H9 (cell line): ENCODE measurements around the gene JAKMIP1. TPM values are rescaled to one million over a fixed set of nuclear protein-coding genes. Genes with fewer than 3 reads are reported as not detected.

Experiments
- DNase-seq: peaks from one replicate; pipeline ENCODE4 v3.0.0-alpha.2; 2017
- H2AFZ ChIP-seq: one replicate; pipeline ENCODE4 v1.6.1; 2013; ENCODE audit warnings: mild to moderate bottlenecking, low read length, control low read depth, moderate library complexity
- H2AK5ac ChIP-seq: 2 replicates; pipeline ENCODE4 v1.6.1; 2013; ENCODE audit warnings: low read length, control low read depth, mixed read lengths; ENCODE audit not compliant: insufficient read length
- H2BK120ac ChIP-seq: one replicate; pipeline ENCODE4 v1.6.1; 2013; ENCODE audit warnings: low read depth, mild to moderate bottlenecking, low read length, control low read depth, inconsistent platforms; ENCODE audit not compliant: poor library complexity, severe bottlenecking
- H2BK12ac ChIP-seq: 2 replicates; pipeline ENCODE4 v1.6.1; 2013; ENCODE audit warnings: low read length, control low read depth, mixed read lengths, low read depth; ENCODE audit not compliant: insufficient read length
- H2BK15ac ChIP-seq: 2 replicates; pipeline ENCODE4 v1.6.1; 2013; ENCODE audit warnings: low read depth, low read length, control low read depth
- H2BK20ac ChIP-seq: one replicate; pipeline ENCODE4 v1.6.1; 2013; ENCODE audit warnings: low read depth, mild to moderate bottlenecking, low read length, control low read depth, inconsistent platforms; ENCODE audit not compliant: poor library complexity, severe bottlenecking
- H2BK5ac ChIP-seq: 2 replicates; pipeline ENCODE4 v1.6.1; 2013; ENCODE audit warnings: low read length, control low read depth, mixed read lengths; ENCODE audit not compliant: insufficient read length
- H3K14ac ChIP-seq: 2 replicates; pipeline ENCODE4 v1.6.1; 2013; ENCODE audit warnings: low read length, control low read depth; ENCODE audit not compliant: insufficient read depth
- H3K18ac ChIP-seq: 2 replicates; pipeline ENCODE4 v1.6.1; 2013; ENCODE audit warnings: low read depth, mild to moderate bottlenecking, mixed read lengths, low read length, control low read depth; ENCODE audit not compliant: insufficient read length
- H3K23ac ChIP-seq: 2 replicates; pipeline ENCODE4 v1.6.1; 2013; ENCODE audit warnings: low read length, control low read depth, mixed read lengths, low read depth; ENCODE audit not compliant: insufficient read length
- H3K23me2 ChIP-seq: 2 replicates; pipeline ENCODE4 v1.6.1; 2013; ENCODE audit warnings: low read depth, mild to moderate bottlenecking, mixed read lengths, low read length, control low read depth; ENCODE audit not compliant: insufficient read length, poor library complexity, severe bottlenecking
- H3K27ac ChIP-seq: 2 replicates; pipeline ENCODE4 v1.5.1; 2013; ENCODE audit warnings: low read length, control low read depth, mixed read lengths, low read depth; ENCODE audit not compliant: insufficient read length
- H3K27me3 ChIP-seq: 2 replicates; pipeline ENCODE4 v1.6.1; 2013; ENCODE audit warnings: low read length, control low read depth, inconsistent platforms; ENCODE audit not compliant: insufficient read depth
- H3K4ac ChIP-seq: 2 replicates; pipeline ENCODE4 v1.6.1; 2013; ENCODE audit warnings: low read depth, mild to moderate bottlenecking, control low read depth, inconsistent platforms, low read length, moderate library complexity
- H3K4me1 ChIP-seq: 2 replicates; pipeline ENCODE4 v1.6.1; 2013; ENCODE audit warnings: low read length, control low read depth, inconsistent platforms; ENCODE audit not compliant: insufficient read depth
- H3K4me2 ChIP-seq: 2 replicates; pipeline ENCODE4 v1.6.1; 2013; ENCODE audit warnings: low read length, control low read depth, mixed read lengths; ENCODE audit not compliant: insufficient read length, insufficient read depth
- H3K56ac ChIP-seq: 2 replicates; pipeline ENCODE4 v1.6.1; 2013; ENCODE audit warnings: low read depth, mild to moderate bottlenecking, mixed read lengths, low read length, control low read depth; ENCODE audit not compliant: insufficient read length
- H3K79me1 ChIP-seq: 2 replicates; pipeline ENCODE4 v1.6.1; 2013; ENCODE audit warnings: low read depth, mild to moderate bottlenecking, moderate library complexity, low read length, control low read depth, inconsistent platforms; ENCODE audit not compliant: insufficient read depth, poor library complexity, severe bottlenecking
- H3K79me2 ChIP-seq: 2 replicates; pipeline ENCODE4 v1.6.1; 2013; ENCODE audit warnings: low read length, control low read depth, inconsistent platforms; ENCODE audit not compliant: insufficient read depth
- H3K9ac ChIP-seq: 2 replicates; pipeline ENCODE4 v1.6.1; 2013; ENCODE audit warnings: low read length, control low read depth, mixed read lengths; ENCODE audit not compliant: insufficient read length; ENCODE audit errors: extremely low read depth
- H3K9me3 ChIP-seq: one replicate; pipeline ENCODE4 v1.6.1; 2013; ENCODE audit warnings: low read depth, low read length, inconsistent platforms; ENCODE audit not compliant: control insufficient read depth
- H3T11ph ChIP-seq: one replicate; pipeline ENCODE4 v1.6.1; 2013; ENCODE audit warnings: mild to moderate bottlenecking, low read length, control low read depth, inconsistent platforms
- H4K20me1 ChIP-seq: one replicate; pipeline ENCODE4 v1.6.1; 2013; ENCODE audit not compliant: control insufficient read depth, insufficient read length, insufficient read depth
- H4K5ac ChIP-seq: 2 replicates; pipeline ENCODE4 v1.6.1; 2013; ENCODE audit warnings: low read depth, mild to moderate bottlenecking, mixed read lengths, low read length, control low read depth; ENCODE audit not compliant: insufficient read length
- H4K8ac ChIP-seq: replicated peaks from 2 replicates; pipeline ENCODE4 v1.6.1; 2013; ENCODE audit warnings: low read length, control low read depth, mixed read lengths, low read depth; ENCODE audit not compliant: insufficient read length
- H4K91ac ChIP-seq: 2 replicates; pipeline ENCODE4 v1.6.1; 2013; ENCODE audit warnings: low read depth, mild to moderate bottlenecking, moderate library complexity, mixed read lengths, low read length, control low read depth; ENCODE audit not compliant: insufficient read length
- H3K27ac Mint-ChIP-seq, 3 experiments: 2 replicates in 2 of 3; 3 replicates in 1 of 3; pipeline ENCODE4 v1.8.0; 2020 to 2021; ENCODE audit warnings: mixed read lengths in 3 of 3, mild to moderate bottlenecking in 1 of 3, moderate library complexity in 1 of 3
- H3K27me3 Mint-ChIP-seq: 2 replicates; pipeline ENCODE4 v1.8.0; 2021; ENCODE audit warnings: low read depth, mild to moderate bottlenecking, moderate library complexity, mixed read lengths
- H3K36me3 Mint-ChIP-seq, 3 experiments: 2 replicates in 2 of 3; 3 replicates in 1 of 3; pipeline ENCODE4 v1.8.0; 2020 to 2021; ENCODE audit warnings: low read depth in 3 of 3, mixed read lengths in 3 of 3; ENCODE audit not compliant: insufficient read depth in 1 of 3
- H3K4me1 Mint-ChIP-seq, 2 experiments: 2 replicates each; pipeline ENCODE4 v1.8.0; 2020; ENCODE audit warnings: mixed read lengths in 2 of 2
- H3K4me3 Mint-ChIP-seq, 2 experiments: 2 replicates in 1 of 2; 3 replicates in 1 of 2; pipeline ENCODE4 v1.8.0; 2020 to 2021; ENCODE audit warnings: mild to moderate bottlenecking in 2 of 2, mixed read lengths in 2 of 2, moderate library complexity in 1 of 2
- H3K9me3 Mint-ChIP-seq, 2 experiments: 2 replicates in 1 of 2; 3 replicates in 1 of 2; pipeline ENCODE4 v1.8.0; 2020; ENCODE audit warnings: mild to moderate bottlenecking in 2 of 2, mixed read lengths in 2 of 2, moderate library complexity in 1 of 2
- CTCF ChIP-seq: fragments of 200-600 bp; sonication (generic); conservative IDR thresholded peaks from 3 replicates; pipeline ENCODE4 v1.8.0; 2021; ENCODE audit warnings: antibody characterized with exemption, mild to moderate bottlenecking
- WGBS: extraction: QIAGEN DNeasy Blood & Tissue Kit; methylation state at CpG from one replicate; pipeline ENCODE4 v1.1.7; 2013; ENCODE audit warnings: missing lambda C conversion rate, low lambda C conversion rate, mixed read lengths; ENCODE audit not compliant: insufficient read length; ENCODE audit errors: extremely low coverage; 5-methylcytosine and 5-hydroxymethylcytosine counted together
- total RNA-seq: library from RNA; stranded (reverse); gene quantifications from 2 replicates; pipeline ENCODE4 v1.2.1, GENCODE V29; 2021

JAKMIP1 gene
- total RNA-seq, 1 experiment from 2014 or later, result 1.5 TPM

GRCh38 chr4:6172093-6172926, 28.0 kb downstream of the JAKMIP1 start:
- Histone ChIP-seq H3K79me2 (no peaks in the 10 kb centered on the region), H2BK20ac (no peak overlapping the region), H3K27me3 (no peaks in the 10 kb centered on the region), H2BK15ac (no peak overlapping the region), H2BK5ac (no peak overlapping the region), H3K18ac (no peak overlapping the region), H3K23ac (no peak overlapping the region), H4K8ac (no peak overlapping the region), H4K5ac (no peak overlapping the region), H3K14ac (no peak overlapping the region), H4K91ac (no peak overlapping the region), H3K79me1 (no peaks in the 10 kb centered on the region), H2BK12ac (no peak overlapping the region), H3K4me2 (no peak overlapping the region), H3K23me2 (no peaks in the 10 kb centered on the region), H3K9ac (no peak overlapping the region), H2AFZ (no peak overlapping the region), H3K56ac (no peak overlapping the region), H4K20me1 (no peaks in the 10 kb centered on the region), H3K4ac (no peak overlapping the region), H3K4me1 (no peaks in the 10 kb centered on the region), H3T11ph (no peak overlapping the region), H3K27ac (no peak overlapping the region), H3K9me3 (no peaks in the 10 kb centered on the region), H2AK5ac (no peak overlapping the region), H2BK120ac (no peak overlapping the region)
- H3K9me3 Mint-ChIP-seq, result peaks cover 7% of the 10 kb centered on the region in 2 experiments; a peak in 3 of 5 replicates
- H3K27ac Mint-ChIP-seq, result no peak overlapping the region; a peak in 1 of 7 replicates
- no peaks in the 10 kb centered on the region for H3K27me3 Mint-ChIP-seq
- DNase-seq, result no peak
- H3K4me3 Mint-ChIP-seq, result no peak overlapping the region
- peaks cover 5 to 7% of the 10 kb centered on the region in 2 experiments for H3K4me1 Mint-ChIP-seq
- TF ChIP-seq CTCF, result no peak
- peaks cover 4 to 8% (median 7%) of the 10 kb centered on the region in 3 experiments; a peak in 6 of 7 replicates for H3K36me3 Mint-ChIP-seq
- no CpG with 5 or more reads among the region's 9 CpGs for WGBS
